ENCODE data around the gene RHBDD1.

The RHBDD1 gene

GRCh38 chr2:227007940-227008339 lies 172.1 kb downstream of the RHBDD1 start:
- no peaks in the 10 kb centered on the region for H4K20me1 ChIP-seq (ENCODE audit: insufficient read depth, low read length)
- H3K4me3 ChIP-seq (ENCODE audit: low read depth, low read length, poor library complexity, severe bottlenecking) = no peak overlapping the region
- TF ChIP-seq EZH2 (IDR thresholded peaks at IDR 0.05; ENCODE audit: borderline replicate concordance, low read length) = no peak
- TF ChIP-seq, protein P1, sequence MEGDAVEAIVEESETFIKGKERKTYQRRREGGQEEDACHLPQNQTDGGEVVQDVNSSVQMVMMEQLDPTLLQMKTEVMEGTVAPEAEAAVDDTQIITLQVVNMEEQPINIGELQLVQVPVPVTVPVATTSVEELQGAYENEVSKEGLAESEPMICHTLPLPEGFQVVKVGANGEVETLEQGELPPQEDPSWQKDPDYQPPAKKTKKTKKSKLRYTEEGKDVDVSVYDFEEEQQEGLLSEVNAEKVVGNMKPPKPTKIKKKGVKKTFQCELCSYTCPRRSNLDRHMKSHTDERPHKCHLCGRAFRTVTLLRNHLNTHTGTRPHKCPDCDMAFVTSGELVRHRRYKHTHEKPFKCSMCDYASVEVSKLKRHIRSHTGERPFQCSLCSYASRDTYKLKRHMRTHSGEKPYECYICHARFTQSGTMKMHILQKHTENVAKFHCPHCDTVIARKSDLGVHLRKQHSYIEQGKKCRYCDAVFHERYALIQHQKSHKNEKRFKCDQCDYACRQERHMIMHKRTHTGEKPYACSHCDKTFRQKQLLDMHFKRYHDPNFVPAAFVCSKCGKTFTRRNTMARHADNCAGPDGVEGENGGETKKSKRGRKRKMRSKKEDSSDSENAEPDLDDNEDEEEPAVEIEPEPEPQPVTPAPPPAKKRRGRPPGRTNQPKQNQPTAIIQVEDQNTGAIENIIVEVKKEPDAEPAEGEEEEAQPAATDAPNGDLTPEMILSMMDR (IDR thresholded peaks at IDR 0.05; ENCODE audit: low read length) = no peak
- no peaks in the 10 kb centered on the region for H3K9me3 ChIP-seq (ENCODE audit: low read length)
- peaks cover 9% of the 10 kb centered on the region; the same call in 1 of the 2 replicates for H3K36me3 ChIP-seq (ENCODE audit: insufficient read depth, low read length)
- H2AFZ ChIP-seq (ENCODE audit: low read length) = no peak overlapping the region
- H3K4me2 ChIP-seq (ENCODE audit: low read length) = no peak overlapping the region
- no peak overlapping the region for H3K9ac ChIP-seq (ENCODE audit: low read length)
- H3K4me1 ChIP-seq (ENCODE audit: insufficient read depth, low read length, severe bottlenecking) = no peaks in the 10 kb centered on the region
- no peak overlapping the region for H3K27ac ChIP-seq (ENCODE audit: low read depth, low read length, poor library complexity, severe bottlenecking)
- H3F3A ChIP-seq (ENCODE audit: insufficient read depth, low read length) = no peaks in the 10 kb centered on the region
- no peaks in the 10 kb centered on the region for H3K79me2 ChIP-seq (ENCODE audit: insufficient read depth, low read length)
- H3K9me2 ChIP-seq (ENCODE audit: low read depth, low read length) = no peaks in the 10 kb centered on the region
- no peaks in the 10 kb centered on the region for H3K27me3 ChIP-seq (ENCODE audit: insufficient read depth, low read length)

GRCh38 chr2:227010433-227010832 lies 174.6 kb downstream of the RHBDD1 start:
- Histone ChIP-seq H3K9ac (ENCODE audit: low read length) (no peak overlapping the region), H4K20me1 (ENCODE audit: insufficient read depth, low read length) (no peaks in the 10 kb centered on the region), H3K79me2 (ENCODE audit: insufficient read depth, low read length) (no peaks in the 10 kb centered on the region), H3K9me2 (ENCODE audit: low read depth, low read length) (no peaks in the 10 kb centered on the region), H3K27me3 (ENCODE audit: insufficient read depth, low read length) (no peaks in the 10 kb centered on the region), H3K4me1 (ENCODE audit: insufficient read depth, low read length, severe bottlenecking) (no peaks in the 10 kb centered on the region), H3K36me3 (ENCODE audit: insufficient read depth, low read length) (no peaks in the 10 kb centered on the region), H3F3A (ENCODE audit: insufficient read depth, low read length) (no peaks in the 10 kb centered on the region), H2AFZ (ENCODE audit: low read length) (no peak overlapping the region), H3K4me3 (ENCODE audit: low read depth, low read length, poor library complexity, severe bottlenecking) (no peak overlapping the region), H3K27ac (ENCODE audit: low read depth, low read length, poor library complexity, severe bottlenecking) (no peak overlapping the region), H3K9me3 (ENCODE audit: low read length) (no peaks in the 10 kb centered on the region), H3K4me2 (ENCODE audit: low read length) (no peak overlapping the region)
- TF ChIP-seq EZH2 (IDR thresholded peaks at IDR 0.05; ENCODE audit: borderline replicate concordance, low read length) = no peak
- TF ChIP-seq, protein P1 (IDR thresholded peaks at IDR 0.05; ENCODE audit: low read length) = no peak

DNA sequence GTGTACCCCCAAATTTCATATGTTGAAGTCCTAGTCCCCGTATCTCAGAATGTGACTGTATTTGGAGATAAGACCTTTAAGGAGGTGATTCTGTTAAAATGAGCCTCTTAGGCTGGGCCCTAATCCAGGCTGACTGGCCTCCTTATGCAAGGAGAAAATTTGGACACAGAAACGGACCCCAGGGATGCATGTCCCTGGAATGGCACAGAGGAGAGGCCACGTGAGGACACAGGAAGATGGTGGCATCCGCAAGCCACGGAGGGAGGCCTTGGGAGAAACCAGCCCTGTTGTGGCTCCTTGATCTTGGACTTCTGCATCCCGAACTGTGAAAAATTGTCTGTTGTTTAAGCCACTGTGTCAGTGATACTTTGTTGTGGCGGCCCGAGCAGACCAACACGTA lies 177.5 kb downstream of the RHBDD1 start:
- H3K4me1 ChIP-seq (ENCODE audit: insufficient read depth, low read length, severe bottlenecking) = no peaks in the 10 kb centered on the region
- TF ChIP-seq, protein P1 (IDR thresholded peaks at IDR 0.05; ENCODE audit: low read length) = no peak
- TF ChIP-seq EZH2 (IDR thresholded peaks at IDR 0.05; ENCODE audit: borderline replicate concordance, low read length) = no peak
- no peaks in the 10 kb centered on the region for H3K9me2 ChIP-seq (ENCODE audit: low read depth, low read length)
- no peak overlapping the region for H3K9ac ChIP-seq (ENCODE audit: low read length)
- no peaks in the 10 kb centered on the region for H3F3A ChIP-seq (ENCODE audit: insufficient read depth, low read length)
- H4K20me1 ChIP-seq (ENCODE audit: insufficient read depth, low read length) = no peaks in the 10 kb centered on the region
- no peaks in the 10 kb centered on the region for H3K27me3 ChIP-seq (ENCODE audit: insufficient read depth, low read length)
- no peak overlapping the region for H3K4me2 ChIP-seq (ENCODE audit: low read length)
- H2AFZ ChIP-seq (ENCODE audit: low read length) = no peak overlapping the region
- H3K9me3 ChIP-seq (ENCODE audit: low read length) = no peaks in the 10 kb centered on the region
- no peak overlapping the region for H3K27ac ChIP-seq (ENCODE audit: low read depth, low read length, poor library complexity, severe bottlenecking)
- H3K79me2 ChIP-seq (ENCODE audit: insufficient read depth, low read length) = no peaks in the 10 kb centered on the region
- no peak overlapping the region for H3K4me3 ChIP-seq (ENCODE audit: low read depth, low read length, poor library complexity, severe bottlenecking)
- H3K36me3 ChIP-seq (ENCODE audit: insufficient read depth, low read length) = no peaks in the 10 kb centered on the region
